Sciatic nerve (tissue), 2 donors: ENCODE measurements around the gene NPTX2. TPM values are rescaled to one million over a fixed set of nuclear protein-coding genes. Genes with fewer than 3 reads are reported as not detected.
"Not testable (repeated sequence)": the region's sequence is repeated elsewhere in the genome, so short reads cannot be mapped to it uniquely, and the experiment has no call there.

Experiments used
- ATAC-seq: fragments of 200-7000 bp; cut with Tn5 transposase; one replicate; pipeline ENCODE4 v1.9.1; 2020; ENCODE audit warnings: mild to moderate bottlenecking, moderate library complexity
- DNase-seq: peaks from one replicate; pipeline ENCODE4 v3.0.0-alpha.2; 2020; ENCODE audit warnings: low spot score
- intact Hi-C: fragments of 100-400 bp; cut with DNase I; formaldehyde crosslinking; loops from one replicate; pipeline ENCODE4 v1.14.2; 2022
- total RNA-seq: library from RNA; stranded (reverse); fragmentation: NEBNext Ultra II Directional; extraction: Animal tissue kit (Norgen Biotek cat#: 25700); gene quantifications from one replicate; pipeline ENCODE4 v1.2.1, GENCODE V29; 2021
- donor health status: DM: no; HTN: no; CAD: no.
- donor health status: DM: no; HTN: no; CAD: no.

Gene NPTX2
- 3.8 TPM for total RNA-seq

GRCh38 chr7:98617051-98617959, at the start of gene NPTX2:
Gene NPTX2 (plus strand): TSS chr7:98617285. CDS start chr7:98617462, 177 bp downstream.
- DNase-seq (peak; percentile 77), ATAC-seq (peak; percentile 81)
- intact Hi-C loops: no loop called here

DNA sequence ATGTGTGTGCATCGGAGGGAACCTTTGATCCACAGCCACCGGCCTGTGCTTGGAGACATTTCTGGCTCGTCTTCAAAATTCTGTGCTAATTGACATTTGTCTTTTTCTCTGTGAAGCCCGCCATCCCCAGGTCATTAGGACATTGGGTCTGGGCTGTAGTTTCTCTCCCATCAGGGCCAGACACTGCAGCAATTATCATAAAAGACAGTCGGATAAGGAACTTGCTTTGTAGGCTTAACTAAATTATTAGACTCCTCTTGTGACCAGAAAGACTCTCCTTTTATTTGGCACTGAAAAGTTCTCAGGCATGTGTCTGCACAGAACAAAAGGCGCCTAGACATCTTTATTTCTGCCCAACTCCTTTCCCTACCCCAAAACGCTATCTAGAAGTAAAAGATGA, 49.1 kb upstream of the NPTX2 start:
- no peak for ATAC-seq
- intact Hi-C loops: no loop called here
- DNase-seq: no peak

DNA sequence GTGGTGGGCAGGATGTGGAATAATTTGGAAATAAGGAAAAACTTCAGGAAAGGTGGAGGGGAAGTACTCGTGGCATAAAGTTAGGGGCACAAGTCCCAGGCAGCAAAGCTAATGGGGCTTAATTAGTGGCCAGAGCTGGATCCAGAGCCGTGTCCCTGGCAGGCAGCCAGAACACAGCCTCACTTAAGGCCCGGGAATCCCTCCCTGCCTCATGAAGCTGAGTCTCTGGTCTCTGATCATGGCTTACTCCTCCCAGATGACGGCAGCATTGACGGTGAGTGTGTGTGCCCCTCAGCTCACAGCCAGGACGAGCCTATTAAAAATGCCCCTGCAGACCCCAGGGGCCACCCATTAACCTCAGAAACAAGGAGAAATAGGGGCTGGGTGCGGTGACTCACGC, 48.2 kb upstream of the NPTX2 start:
- no peak for DNase-seq
- no peak for ATAC-seq
- intact Hi-C loops: no loop called here

GRCh38 chr7:98569691-98570337, 47.3 kb upstream of the NPTX2 start:
- peak; percentile 68 for ATAC-seq
- DNase-seq: no peak
- intact Hi-C loops: no loop called here

- intact Hi-C loops: no loop called here
- no peak for DNase-seq
- ATAC-seq: no peak
Observed at GRCh38 chr7:98571006-98571405, 46.1 kb upstream of the NPTX2 start.

DNA sequence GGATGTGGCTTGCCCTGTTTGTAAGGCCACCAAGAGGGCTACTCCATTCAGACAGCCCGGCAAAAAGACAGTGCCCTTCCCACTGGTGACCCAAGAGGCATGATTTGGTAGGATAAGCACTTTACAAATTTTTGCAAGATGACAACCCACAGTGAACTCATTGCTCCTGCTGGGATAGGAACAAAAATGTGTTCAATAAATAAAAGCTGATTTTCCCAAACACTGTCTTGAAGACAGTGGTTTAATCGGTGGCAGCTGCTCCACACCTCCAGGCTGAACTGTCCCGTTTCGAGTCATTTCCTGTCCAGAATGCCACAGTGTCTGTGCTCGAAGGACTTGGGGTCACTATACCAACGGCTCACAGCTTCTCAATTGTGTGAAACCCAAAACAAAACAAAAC, 45.1 kb upstream of the NPTX2 start:
- intact Hi-C loops: no loop called here
- DNase-seq (no peak), ATAC-seq (no peak)

GRCh38 chr7:98572716-98573115, 44.4 kb upstream of the NPTX2 start:
- intact Hi-C loops, ATAC-seq, DNase-seq: not testable (repeated sequence)

DNA sequence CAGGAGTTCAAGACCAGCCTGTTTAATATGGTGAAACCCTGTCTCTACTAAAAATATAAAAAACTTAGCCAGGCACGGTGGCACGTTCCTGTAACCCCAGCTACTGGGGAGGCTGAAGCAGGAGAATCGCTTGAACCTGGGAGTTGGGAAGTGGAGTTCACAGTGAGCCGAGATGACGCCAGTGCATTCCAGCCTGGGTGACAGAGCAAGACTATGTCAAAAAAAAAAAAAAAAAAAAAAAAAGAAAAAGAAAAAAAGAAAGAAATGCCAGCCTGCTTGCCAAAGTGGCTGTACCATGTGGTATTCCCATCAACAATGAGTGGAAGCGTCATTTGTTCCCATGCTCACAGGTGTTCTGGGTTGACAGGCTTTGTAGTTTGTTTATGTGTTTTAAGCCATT, 43.3 kb upstream of the NPTX2 start:
- intact Hi-C loops: no loop called here

GRCh38 chr7:98575878-98576277, 41.2 kb upstream of the NPTX2 start:
- intact Hi-C loops: no loop called here
- ATAC-seq (no peak), DNase-seq (no peak)

More for the DNA sequence above, 43.3 kb upstream of the NPTX2 start:
- no peak for ATAC-seq
- DNase-seq: no peak

DNA sequence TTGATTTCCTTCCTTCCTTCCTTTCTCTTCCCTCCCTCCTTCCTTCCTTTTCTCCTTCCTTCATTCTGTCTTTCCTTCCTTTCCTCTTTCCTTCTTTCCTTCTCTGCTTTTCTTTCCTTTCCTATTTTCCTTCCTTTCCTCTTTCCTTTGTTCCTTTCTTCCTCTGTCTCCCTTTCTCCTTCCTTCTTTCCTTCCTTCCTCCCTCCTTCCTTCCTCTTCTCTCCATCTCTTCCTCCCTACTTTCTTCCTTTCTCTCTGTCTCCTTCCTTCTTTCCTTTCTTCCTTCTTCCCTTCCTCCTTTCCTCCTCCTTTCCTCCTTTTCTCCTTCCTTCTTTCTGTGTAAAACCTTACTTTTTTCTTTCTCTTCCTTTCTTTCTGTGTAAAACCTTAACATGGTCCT, 32.3 kb upstream of the NPTX2 start:
- DNase-seq: no peak
- ATAC-seq: no peak
- intact Hi-C loops: no loop called here

GRCh38 chr7:98591926-98592325, 25.2 kb upstream of the NPTX2 start:
- ATAC-seq: no peak
- intact Hi-C loops: no loop called here
- DNase-seq: no peak

DNA sequence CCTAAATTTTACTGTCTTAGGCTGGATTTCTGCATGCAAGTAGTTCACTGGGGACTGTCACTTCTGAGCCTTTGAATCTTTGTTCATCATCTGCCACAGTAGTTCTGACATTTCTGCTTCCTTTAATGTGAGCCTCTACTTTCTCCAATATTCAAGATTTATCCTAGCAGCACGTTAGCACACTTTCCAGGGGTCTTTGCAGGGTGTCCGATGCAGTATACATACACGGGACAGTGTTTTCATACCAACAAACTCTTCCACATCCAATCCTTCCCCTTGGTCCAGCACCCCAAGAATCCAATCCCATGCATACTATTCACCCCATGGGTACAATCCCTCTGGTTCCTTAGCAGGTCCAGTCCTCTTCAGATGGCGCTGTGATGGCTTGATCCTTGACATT, 22.7 kb upstream of the NPTX2 start:
- DNase-seq: no peak
- ATAC-seq: no peak

GRCh38 chr7:98594787-98595186, 22.3 kb upstream of the NPTX2 start:
- ATAC-seq (no peak), DNase-seq (no peak)
- intact Hi-C loops: no loop called here

More for the DNA sequence above, 22.7 kb upstream of the NPTX2 start:
- intact Hi-C loops: no loop called here

DNA sequence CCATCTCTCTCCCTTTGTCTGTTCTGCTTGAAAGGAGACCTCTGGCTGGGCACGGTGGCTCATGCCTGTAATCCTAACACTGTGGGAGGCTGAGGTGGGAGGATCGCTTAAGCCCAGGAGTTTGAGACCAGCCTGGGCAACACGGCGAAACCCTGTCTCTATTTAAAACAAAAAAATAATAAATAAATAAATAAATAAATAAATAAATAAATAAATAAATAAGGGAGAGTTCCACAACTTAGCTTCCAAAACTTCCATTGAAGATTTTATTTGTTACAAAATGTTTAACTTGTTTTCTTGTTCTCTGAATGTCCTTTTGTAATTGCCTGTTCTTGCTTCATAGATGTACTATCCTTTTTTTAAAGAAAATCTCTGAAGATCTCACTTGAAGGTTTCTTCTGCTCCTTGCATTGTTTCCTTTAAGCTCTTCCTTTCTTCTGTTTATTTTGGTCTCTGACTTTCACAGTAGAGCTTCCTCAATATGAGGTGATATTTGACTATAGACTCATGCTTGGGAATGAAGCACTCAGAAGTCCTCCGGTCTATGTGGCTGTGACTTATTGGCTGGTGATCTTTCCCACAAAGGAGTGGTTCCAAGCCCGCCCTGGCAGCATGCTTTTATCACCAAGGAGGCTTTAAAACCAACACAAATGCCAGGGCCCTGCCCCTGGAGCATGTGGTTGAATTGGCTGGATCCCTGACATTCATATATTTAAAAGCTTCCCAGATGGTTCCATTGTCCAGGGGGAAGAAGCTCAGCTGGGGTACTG, 18.1 kb upstream of the NPTX2 start:
- DNase-seq (no peak), ATAC-seq (no peak)
- intact Hi-C loops: no loop called here

DNA sequence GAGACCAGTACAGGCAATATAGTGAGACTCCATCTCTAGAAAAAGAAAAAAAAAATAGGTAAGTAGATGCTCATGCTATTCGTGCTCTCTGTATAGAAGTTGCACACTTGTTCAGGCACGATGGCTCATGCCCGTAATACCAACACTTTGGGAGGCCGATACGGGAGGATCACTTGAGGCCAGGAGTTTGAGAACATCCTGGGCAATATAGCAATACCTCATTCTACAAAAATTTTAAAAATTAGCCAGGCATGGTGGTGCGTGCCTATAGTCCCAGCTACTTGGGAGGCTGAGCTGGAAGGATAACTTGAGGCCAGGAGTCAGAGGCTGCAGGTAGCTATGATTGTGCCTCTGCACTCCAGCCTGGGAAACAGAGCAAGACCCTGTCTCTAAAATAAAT, 17.2 kb upstream of the NPTX2 start:
- no peak for ATAC-seq
- intact Hi-C loops: no loop called here
- no peak for DNase-seq

GRCh38 chr7:98602755-98603398, 14.2 kb upstream of the NPTX2 start:
- intact Hi-C loops: no loop called here
- ATAC-seq: no peak
- no peak for DNase-seq

DNA sequence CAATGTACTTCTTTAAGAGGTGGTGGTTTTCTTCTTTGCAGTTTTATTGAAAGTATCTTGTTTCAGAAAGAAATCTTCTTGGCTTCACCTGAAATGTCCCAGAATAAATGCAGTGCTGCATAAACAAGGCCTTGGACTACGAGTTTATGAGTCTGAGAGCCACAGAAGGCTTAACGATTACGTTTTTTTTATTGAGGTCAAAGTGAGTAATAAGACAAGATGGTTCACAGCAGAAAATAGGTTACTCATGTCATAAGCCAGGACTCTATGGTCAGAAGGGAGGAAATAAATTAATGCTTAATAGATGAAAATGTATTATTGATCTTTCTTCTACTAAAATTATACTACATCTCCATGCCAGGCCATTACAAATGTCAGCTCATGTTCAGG, 13.7 kb upstream of the NPTX2 start:
- no peak for DNase-seq
- intact Hi-C loops: no loop called here
- ATAC-seq: no peak

DNA sequence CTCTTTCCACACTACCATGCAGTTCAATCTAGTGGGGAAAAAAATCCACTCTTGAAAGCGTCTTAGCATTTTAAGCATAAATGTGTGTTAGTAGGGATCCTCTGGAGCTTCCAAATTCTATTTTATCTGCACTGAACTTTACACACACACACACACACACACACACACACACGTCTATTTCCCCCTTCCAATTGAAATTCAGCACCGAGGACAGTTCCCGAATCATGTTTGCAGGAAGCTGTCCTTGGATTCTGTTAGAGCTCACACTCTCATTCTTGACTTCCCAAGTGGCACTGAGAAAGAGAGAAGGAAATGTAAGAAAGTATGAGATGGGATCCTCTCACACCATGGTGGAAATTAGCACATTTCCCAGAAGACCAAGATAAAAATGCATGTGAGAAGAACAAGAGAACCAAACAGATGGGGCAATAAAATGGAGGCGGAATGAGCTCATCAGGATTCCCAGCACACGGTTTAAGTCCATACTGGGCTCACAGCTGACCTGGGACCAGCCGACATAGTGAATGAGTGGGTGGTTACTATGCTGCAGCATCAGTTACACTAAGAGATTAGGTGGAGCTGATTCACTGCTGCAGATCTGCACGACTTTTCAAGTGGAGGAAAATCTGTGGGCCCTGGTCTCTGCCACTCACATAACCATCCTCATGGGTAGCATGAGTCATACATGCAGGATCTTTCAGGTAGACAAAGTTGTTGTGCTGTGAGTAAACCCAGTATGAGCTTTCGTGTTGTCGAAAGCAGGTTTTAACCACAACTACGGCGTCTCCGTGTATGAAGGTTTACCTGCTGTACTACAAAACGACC, 3.3 kb upstream of the NPTX2 start:
- intact Hi-C loops: no loop called here
- ATAC-seq (no peak), DNase-seq (no peak)
